Mesendoderm (in vitro differentiated cells): Measurements from ENCODE around the gene FILIP1. TPM values are rescaled to one million over a fixed set of nuclear protein-coding genes. Genes with fewer than 3 reads are reported as not detected.

Experiments used
- DNase-seq: peaks from one replicate; pipeline ENCODE4 v3.0.0; 2013
- H2AK5ac ChIP-seq: 2 replicates; pipeline ENCODE4 v1.6.1; 2013; ENCODE audit warnings: low read length, inconsistent platforms
- H2BK120ac ChIP-seq: 2 replicates; pipeline ENCODE4 v1.6.1; 2013; ENCODE audit warnings: low read depth, mild to moderate bottlenecking, low read length, moderate library complexity, mixed read lengths
- H2BK15ac ChIP-seq: replicated peaks from 2 replicates; pipeline ENCODE4 v1.6.1; 2013; ENCODE audit warnings: low read depth, mild to moderate bottlenecking, moderate library complexity
- H2BK5ac ChIP-seq: 2 replicates; pipeline ENCODE4 v1.6.1; 2013; ENCODE audit warnings: low read length, inconsistent platforms
- H3K18ac ChIP-seq: 2 replicates; pipeline ENCODE4 v1.6.1; 2013; ENCODE audit warnings: mild to moderate bottlenecking, low read length, mixed read lengths
- H3K23ac ChIP-seq: one replicate; pipeline ENCODE4 v1.6.1; 2013; ENCODE audit warnings: low read length
- H3K27ac ChIP-seq: 2 replicates; pipeline ENCODE4 v1.5.1; 2013; ENCODE audit warnings: low read depth, mild to moderate bottlenecking, inconsistent platforms, low read length, moderate library complexity
- H3K27me3 ChIP-seq: 2 replicates; pipeline ENCODE4 v1.6.1; 2013; ENCODE audit warnings: low read length, control low read depth, mild to moderate bottlenecking, inconsistent platforms; ENCODE audit not compliant: insufficient read depth, poor library complexity
- H3K36me3 ChIP-seq: 2 replicates; pipeline ENCODE4 v1.6.1; 2013; ENCODE audit warnings: low read length, inconsistent platforms; ENCODE audit not compliant: control insufficient read depth, insufficient read depth
- H3K4ac ChIP-seq: one replicate; pipeline ENCODE4 v1.6.1; 2013; ENCODE audit warnings: low read depth, mild to moderate bottlenecking, low read length, moderate library complexity
- H3K4me1 ChIP-seq: 2 replicates; pipeline ENCODE4 v1.6.1; 2013; ENCODE audit warnings: low read depth, low read length, inconsistent platforms; ENCODE audit not compliant: control insufficient read depth
- H3K4me2 ChIP-seq: 2 replicates; pipeline ENCODE4 v1.6.1; 2013; ENCODE audit warnings: low read length
- H3K4me3 ChIP-seq: 2 replicates; pipeline ENCODE4 v1.5.1; 2013; ENCODE audit warnings: mild to moderate bottlenecking, low read length
- H3K56ac ChIP-seq: one replicate; pipeline ENCODE4 v1.6.1; 2013; ENCODE audit warnings: low read length
- H3K79me1 ChIP-seq: 2 replicates; pipeline ENCODE4 v1.6.1; 2013; ENCODE audit warnings: low read length, inconsistent platforms
- H3K79me2 ChIP-seq: 2 replicates; pipeline ENCODE4 v1.6.1; 2013; ENCODE audit warnings: mild to moderate bottlenecking, low read length; ENCODE audit not compliant: control insufficient read depth, insufficient read depth
- H3K9ac ChIP-seq: 2 replicates; pipeline ENCODE4 v1.6.1; 2013; ENCODE audit warnings: low read length, inconsistent platforms
- H4K5ac ChIP-seq: one replicate; pipeline ENCODE4 v1.6.1; 2013; ENCODE audit warnings: low read length
- H4K8ac ChIP-seq: one replicate; pipeline ENCODE4 v1.6.1; 2013; ENCODE audit warnings: low read depth, mild to moderate bottlenecking, control low read depth, low read length, moderate library complexity
- WGBS: extraction: QIAGEN DNeasy Blood & Tissue Kit; methylation state at CpG from one replicate; pipeline ENCODE4 v1.1.7; 2013; ENCODE audit warnings: low lambda C conversion rate, missing lambda C conversion rate; ENCODE audit not compliant: insufficient coverage; ENCODE audit errors: extremely low coverage; 5-methylcytosine and 5-hydroxymethylcytosine counted together
- polyA plus RNA-seq, 2 experiments: library from polyadenylated mRNA; stranded (reverse); fragments of 200-250 nt; gene quantifications; one replicate each; pipeline ENCODE4 v1.2.3, GENCODE V29; 2013

The FILIP1 gene, protein sequence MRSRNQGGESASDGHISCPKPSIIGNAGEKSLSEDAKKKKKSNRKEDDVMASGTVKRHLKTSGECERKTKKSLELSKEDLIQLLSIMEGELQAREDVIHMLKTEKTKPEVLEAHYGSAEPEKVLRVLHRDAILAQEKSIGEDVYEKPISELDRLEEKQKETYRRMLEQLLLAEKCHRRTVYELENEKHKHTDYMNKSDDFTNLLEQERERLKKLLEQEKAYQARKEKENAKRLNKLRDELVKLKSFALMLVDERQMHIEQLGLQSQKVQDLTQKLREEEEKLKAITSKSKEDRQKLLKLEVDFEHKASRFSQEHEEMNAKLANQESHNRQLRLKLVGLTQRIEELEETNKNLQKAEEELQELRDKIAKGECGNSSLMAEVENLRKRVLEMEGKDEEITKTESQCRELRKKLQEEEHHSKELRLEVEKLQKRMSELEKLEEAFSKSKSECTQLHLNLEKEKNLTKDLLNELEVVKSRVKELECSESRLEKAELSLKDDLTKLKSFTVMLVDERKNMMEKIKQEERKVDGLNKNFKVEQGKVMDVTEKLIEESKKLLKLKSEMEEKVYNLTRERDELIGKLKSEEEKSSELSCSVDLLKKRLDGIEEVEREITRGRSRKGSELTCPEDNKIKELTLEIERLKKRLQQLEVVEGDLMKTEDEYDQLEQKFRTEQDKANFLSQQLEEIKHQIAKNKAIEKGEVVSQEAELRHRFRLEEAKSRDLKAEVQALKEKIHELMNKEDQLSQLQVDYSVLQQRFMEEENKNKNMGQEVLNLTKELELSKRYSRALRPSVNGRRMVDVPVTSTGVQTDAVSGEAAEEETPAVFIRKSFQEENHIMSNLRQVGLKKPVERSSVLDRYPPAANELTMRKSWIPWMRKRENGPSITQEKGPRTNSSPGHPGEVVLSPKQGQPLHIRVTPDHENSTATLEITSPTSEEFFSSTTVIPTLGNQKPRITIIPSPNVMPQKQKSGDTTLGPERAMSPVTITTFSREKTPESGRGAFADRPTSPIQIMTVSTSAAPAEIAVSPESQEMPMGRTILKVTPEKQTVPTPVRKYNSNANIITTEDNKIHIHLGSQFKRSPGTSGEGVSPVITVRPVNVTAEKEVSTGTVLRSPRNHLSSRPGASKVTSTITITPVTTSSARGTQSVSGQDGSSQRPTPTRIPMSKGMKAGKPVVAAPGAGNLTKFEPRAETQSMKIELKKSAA (N-terminal part only)
- polyA plus RNA-seq (2013, experiment 1 of 2), result 2.2 TPM
- polyA plus RNA-seq (2013, experiment 2 of 2), result 2.4 TPM

- peak; percentile 31 for DNase-seq
- no peaks in the 10 kb centered on the region for H3K79me1 ChIP-seq
- no peak within 1 kb of the TSS for H3K23ac ChIP-seq
- H3K36me3 ChIP-seq, result no peaks in the 10 kb centered on the region
- no peak within 1 kb of the TSS for H3K18ac ChIP-seq
- H3K56ac ChIP-seq, result no peak within 1 kb of the TSS
- no peak within 1 kb of the TSS for H3K4me2 ChIP-seq
- H2BK120ac ChIP-seq, result peak within 1 kb of the TSS; percentile 61
- no peak within 1 kb of the TSS for H2AK5ac ChIP-seq
- no peak within 1 kb of the TSS for H4K8ac ChIP-seq
- H2BK5ac ChIP-seq, result no peak within 1 kb of the TSS
- H3K4me1 ChIP-seq, result no peaks in the 10 kb centered on the region
- H3K27me3 ChIP-seq, result no peaks in the 10 kb centered on the region
- no peak within 1 kb of the TSS for H3K9ac ChIP-seq
- no peaks in the 10 kb centered on the region for H3K79me2 ChIP-seq
- no CpG with 5 or more reads among the region's 10 CpGs for WGBS
- H4K5ac ChIP-seq, result no peak within 1 kb of the TSS
- H3K27ac ChIP-seq, result no peak within 1 kb of the TSS
- no peak within 1 kb of the TSS for H2BK15ac ChIP-seq
- no peak within 1 kb of the TSS for H3K4ac ChIP-seq
- no peak within 1 kb of the TSS for H3K4me3 ChIP-seq
These were observed at the start of gene FILIP1 for GRCh38 chr6:75493400-75494064. TSS of gene FILIP1 (minus strand) at chr6:75493800. CDS start at chr6:75414972, 78,828 bp downstream.

- Histone ChIP-seq H3K4me1 (no peaks in the 10 kb centered on the region), H3K36me3 (no peaks in the 10 kb centered on the region), H3K79me2 (no peaks in the 10 kb centered on the region), H3K23ac (no peak overlapping the region), H2BK5ac (no peak overlapping the region), H3K4me2 (no peak overlapping the region), H3K4ac (no peak overlapping the region), H2BK120ac (no peak overlapping the region), H3K79me1 (no peaks in the 10 kb centered on the region), H3K4me3 (no peak overlapping the region), H3K56ac (no peak overlapping the region), H4K8ac (no peak overlapping the region), H3K18ac (no peak overlapping the region), H4K5ac (no peak overlapping the region), H3K27me3 (no peaks in the 10 kb centered on the region), H2AK5ac (no peak overlapping the region), H2BK15ac (no peak overlapping the region), H3K27ac (no peak overlapping the region), H3K9ac (no peak overlapping the region)
- WGBS, result no CpG with 5 or more reads among the region's 2 CpGs
- no peak for DNase-seq
These were observed 49.7 kb upstream of the FILIP1 start for GRCh38 chr6:75543311-75543710.

GRCh38 chr6:75539136-75539535, 45.5 kb upstream of the FILIP1 start:
- no peak overlapping the region for H4K5ac ChIP-seq
- no peaks in the 10 kb centered on the region for H3K79me2 ChIP-seq
- H3K4ac ChIP-seq, result no peak overlapping the region
- no peak overlapping the region for H3K4me2 ChIP-seq
- no peaks in the 10 kb centered on the region for H3K27me3 ChIP-seq
- no peak overlapping the region for H2BK5ac ChIP-seq
- H2BK120ac ChIP-seq, result no peak overlapping the region
- H3K4me1 ChIP-seq, result no peaks in the 10 kb centered on the region
- H2BK15ac ChIP-seq, result no peak overlapping the region
- no peak overlapping the region for H2AK5ac ChIP-seq
- DNase-seq, result no peak
- no peak overlapping the region for H3K4me3 ChIP-seq
- no peak overlapping the region for H3K27ac ChIP-seq
- no peaks in the 10 kb centered on the region for H3K79me1 ChIP-seq
- H3K36me3 ChIP-seq, result no peaks in the 10 kb centered on the region
- H4K8ac ChIP-seq, result no peak overlapping the region
- WGBS, result no CpG with 5 or more reads among the region's 4 CpGs
- H3K9ac ChIP-seq, result no peak overlapping the region
- no peak overlapping the region for H3K56ac ChIP-seq
- no peak overlapping the region for H3K18ac ChIP-seq
- H3K23ac ChIP-seq, result no peak overlapping the region

DNA sequence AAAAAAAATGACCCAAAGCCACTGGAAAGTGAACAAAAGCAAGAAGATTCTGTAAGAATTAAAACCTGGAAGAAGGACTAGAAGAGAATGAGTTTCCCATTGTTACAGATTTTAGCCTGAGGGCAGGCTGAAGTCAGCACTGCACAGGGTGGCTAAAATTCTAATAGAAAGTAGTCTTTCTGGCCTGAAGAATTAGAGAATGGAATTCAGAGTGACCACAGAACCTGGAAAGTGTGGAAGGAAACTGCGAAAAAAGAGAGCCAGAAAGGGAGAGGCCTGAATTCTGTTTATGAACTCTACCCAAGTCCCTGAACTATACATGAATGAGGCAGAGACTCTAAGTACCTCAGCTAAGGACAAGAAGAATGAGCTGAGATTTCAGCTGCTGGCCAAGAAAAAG, 38.9 kb upstream of the FILIP1 start:
- WGBS, result no CpG with 5 or more reads among the region's 1 CpG
- H3K56ac ChIP-seq, result no peak overlapping the region
- no peak overlapping the region for H2BK5ac ChIP-seq
- H4K5ac ChIP-seq, result no peak overlapping the region
- H3K4me1 ChIP-seq, result no peaks in the 10 kb centered on the region
- H3K79me1 ChIP-seq, result no peaks in the 10 kb centered on the region
- H2BK15ac ChIP-seq, result no peak overlapping the region
- H3K36me3 ChIP-seq, result no peaks in the 10 kb centered on the region
- H3K9ac ChIP-seq, result no peak overlapping the region
- no peak overlapping the region for H4K8ac ChIP-seq
- H3K23ac ChIP-seq, result no peak overlapping the region
- H2BK120ac ChIP-seq, result no peak overlapping the region
- no peaks in the 10 kb centered on the region for H3K27me3 ChIP-seq
- no peak overlapping the region for H3K4me3 ChIP-seq
- no peak overlapping the region for H3K4me2 ChIP-seq
- no peak overlapping the region for H3K18ac ChIP-seq
- no peak overlapping the region for H3K4ac ChIP-seq
- H3K27ac ChIP-seq, result no peak overlapping the region
- DNase-seq, result peak; percentile 33
- H3K79me2 ChIP-seq, result no peaks in the 10 kb centered on the region
- no peak overlapping the region for H2AK5ac ChIP-seq

- no peak overlapping the region for H2BK15ac ChIP-seq
- no peaks in the 10 kb centered on the region for H3K79me1 ChIP-seq
- H3K79me2 ChIP-seq, result no peaks in the 10 kb centered on the region
These were observed 37.6 kb upstream of the FILIP1 start for GRCh38 chr6:75531174-75531573.

More at GRCh38 chr6:75531174-75531573, 37.6 kb upstream of the FILIP1 start:
- no peak overlapping the region for H3K23ac ChIP-seq
- H3K18ac ChIP-seq, result no peak overlapping the region
- no peak overlapping the region for H2BK120ac ChIP-seq
- H3K27ac ChIP-seq, result no peak overlapping the region
- H4K5ac ChIP-seq, result no peak overlapping the region
- no peak for DNase-seq
- H2BK5ac ChIP-seq, result no peak overlapping the region
- H3K9ac ChIP-seq, result no peak overlapping the region
- H3K56ac ChIP-seq, result no peak overlapping the region
- no peak overlapping the region for H2AK5ac ChIP-seq
- no peaks in the 10 kb centered on the region for H3K4me1 ChIP-seq
- no peaks in the 10 kb centered on the region for H3K27me3 ChIP-seq
- H3K4me3 ChIP-seq, result no peak overlapping the region
- no peak overlapping the region for H4K8ac ChIP-seq
- H3K4me2 ChIP-seq, result no peak overlapping the region
- no peak overlapping the region for H3K4ac ChIP-seq
- WGBS, result no CpG with 5 or more reads among the region's 1 CpG
- no peaks in the 10 kb centered on the region for H3K36me3 ChIP-seq
